ENCODE measurements around the gene ICAM5. TPM values are rescaled to one million over a fixed set of nuclear protein-coding genes. Genes with fewer than 3 reads are reported as not detected.
"Not testable (repeated sequence)": the region's sequence is repeated elsewhere in the genome, so short reads cannot be mapped to it uniquely, and the experiment has no call there.

Gene ICAM5
- total RNA-seq, 1 donor from 2014 or later = 0.17 TPM

- peak; percentile 55 for DNase-seq
Observed at GRCh38 chr19:10270180-10270615, 19.6 kb upstream of the ICAM5 start.

GRCh38 chr19:10270616-10271394 lies 18.9 kb upstream of the ICAM5 start, which contains the start of gene ICAM1:
Gene ICAM1 (plus strand): TSS chr19:10271120. CDS start chr19:10271160, 40 bp downstream.
- DNase-seq = peak; percentile 97

- peak; percentile 56 for DNase-seq
Observed at GRCh38 chr19:10271543-10272086, 18.1 kb upstream of the ICAM5 start.

GRCh38 chr19:10274589-10274988 lies 15.2 kb upstream of the ICAM5 start:
- no peak for DNase-seq

- no peak for DNase-seq
Observed at GRCh38 chr19:10277795-10278589, 11.8 kb upstream of the ICAM5 start.

GRCh38 chr19:10278935-10279334 lies 10.8 kb upstream of the ICAM5 start:
- DNase-seq = no peak

GRCh38 chr19:10279737-10280442 lies 9.9 kb upstream of the ICAM5 start:
- DNase-seq = no peak

GRCh38 chr19:10282043-10282442 lies 7.7 kb upstream of the ICAM5 start:
- not testable (repeated sequence) for DNase-seq

GRCh38 chr19:10283301-10284064 lies 6.3 kb upstream of the ICAM5 start:
- no peak for DNase-seq

- no peak for DNase-seq
Observed at GRCh38 chr19:10284065-10284959, 5.4 kb upstream of the ICAM5 start.

GRCh38 chr19:10284960-10285278 lies 4.8 kb upstream of the ICAM5 start:
- DNase-seq = no peak

- DNase-seq = no peak
Observed at GRCh38 chr19:10285393-10285792, 4.4 kb upstream of the ICAM5 start.

GRCh38 chr19:10286803-10287737 lies 2.7 kb upstream of the ICAM5 start, which contains the start of gene ICAM4:
Gene ICAM4 (plus strand): TSS chr19:10286955. CDS start chr19:10287013, 58 bp downstream.
- DNase-seq = peak; percentile 47

GRCh38 chr19:10288662-10289166 lies 1.0 kb upstream of the ICAM5 start:
- peak; percentile 61 for DNase-seq

- peak; percentile 45 for DNase-seq
Observed at GRCh38 chr19:10289167-10289835, 451 bp upstream of the ICAM5 start.

GRCh38 chr19:10290357-10290875 lies 664 bp downstream of the ICAM5 start:
- DNase-seq = no peak

- no peak for DNase-seq
Observed at GRCh38 chr19:10290876-10291553, 1.3 kb downstream of the ICAM5 start.
